Body of pancreas (tissue), 4 donors: Measurements from ENCODE around the gene ADAMTS4. TPM values are rescaled to one million over a fixed set of nuclear protein-coding genes. Genes with fewer than 3 reads are reported as not detected.

Experiments used
- ATAC-seq: fragments of 150-250 bp; one replicate; pipeline ENCODE4 v1.9.1; 2016
- DNase-seq, 4 donors: peaks; one replicate each; pipeline ENCODE4 v3.0.0-alpha.2; 2019
- H3K27ac ChIP-seq, 4 donors: fragments of 200-600 bp; sonication (generic); 1 replicate in 3 of 4; 2 replicates in 1 of 4; pipeline versions ENCODE4 v1.5.1 to v1.6.1; 2016 to 2019; ENCODE audit warnings: mild to moderate bottlenecking in 1 of 4, mixed read lengths in 1 of 4, moderate library complexity in 1 of 4
- H3K27me3 ChIP-seq, 2 donors: fragments of 200-600 bp; sonication (generic); one replicate each; pipeline ENCODE4 v1.6.0; 2016; ENCODE audit warnings: mild to moderate bottlenecking in 1 of 2
- H3K36me3 ChIP-seq, 2 donors: fragments of 200-600 bp; sonication (generic); replicated peaks in 1 of 2; 2 replicates each; pipeline ENCODE4 v1.5.1; 2016; ENCODE audit warnings: low read depth in 2 of 2; ENCODE audit not compliant: insufficient read depth in 1 of 2
- H3K4me1 ChIP-seq: fragments of 200-600 bp; sonication (generic); one replicate; pipeline ENCODE4 v1.6.0; 2016
- H3K4me3 ChIP-seq, 2 donors: fragments of 200-600 bp; sonication (generic); 1 replicate in 1 of 2; 2 replicates in 1 of 2; pipeline ENCODE4 v1.5.1; 2016 to 2019
- H3K9me3 ChIP-seq, 3 donors: fragments of 200-600 bp; sonication (generic); 1 replicate in 2 of 3; 2 replicates in 1 of 3; pipeline ENCODE4 v1.5.1; 2016
- POLR2A ChIP-seq, 3 donors: fragments of 450-650 bp; IDR thresholded peaks; one replicate each; pipeline ENCODE4 v1.6.1; 2016; ENCODE audit warnings: antibody characterized with exemption in 3 of 3, mild to moderate bottlenecking in 2 of 3
- WGBS, 2 donors: methylation state at CpG; one replicate each; pipeline ENCODE4 v1.1.5; 2017; 5-methylcytosine and 5-hydroxymethylcytosine counted together
- intact Hi-C: fragments of 100-400 bp; cut with DNase I; formaldehyde crosslinking; loops from one replicate; pipeline ENCODE4 v1.15.1; 2023
- total RNA-seq, 2 donors: library from RNA; depleted of rRNA; stranded (reverse); fragments of >200 nt; gene quantifications; one replicate each; pipeline ENCODE4 v1.1.0, GENCODE V29; 2016
- TF ChIP-seq, protein P1 (sequence below), 7 experiments: fragments of 450-650 bp in 4 of 7; fragments of 200-600 bp in 3 of 7; sonication (generic) in 3 of 7; IDR thresholded peaks; one replicate each; pipeline ENCODE4 v1.5.1; 2016 to 2019; ENCODE audit warnings: antibody characterized with exemption in 7 of 7

ADAMTS4 gene
- total RNA-seq, 2 donors from 2014 or later, result 6.7 to 7.9 TPM

DNA sequence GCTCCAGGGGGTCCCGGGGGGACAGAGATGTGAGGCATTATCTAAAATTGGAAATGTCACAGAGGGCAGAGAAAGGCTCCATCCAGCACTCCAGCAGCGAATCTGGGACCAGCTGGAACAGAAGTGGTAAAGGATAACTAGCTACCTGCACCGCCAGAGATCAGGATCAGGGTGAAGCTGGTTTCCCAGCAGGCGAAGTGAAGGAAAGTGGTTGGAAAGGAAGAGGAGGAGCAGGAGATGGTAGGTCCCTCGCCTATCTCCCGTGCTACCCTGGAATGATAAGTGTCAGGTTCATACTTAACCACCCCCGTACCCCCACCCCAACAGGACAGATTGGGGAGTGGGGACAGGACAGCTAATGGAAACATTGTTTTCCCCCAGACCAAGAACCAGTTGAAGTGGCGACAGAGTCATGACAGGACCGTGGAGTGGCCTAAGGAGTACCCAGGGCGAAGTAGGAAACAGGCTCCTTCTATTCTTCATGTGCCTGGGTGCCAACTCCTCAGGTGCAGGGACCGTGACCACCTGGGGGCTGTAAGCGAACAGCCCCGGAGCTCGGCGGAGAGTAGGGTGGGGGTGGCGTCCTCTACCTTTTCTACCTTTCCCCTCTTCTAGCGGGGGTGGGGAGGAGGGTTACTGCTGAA is 22.3 kb downstream of the ADAMTS4 start:
- peak; percentile 16 for ATAC-seq
- H3K27me3 ChIP-seq, result no peaks in the 10 kb centered on the region
- no peak for DNase-seq
- peak overlapping the region; percentile 81 to 93 (median 91) for H3K27ac ChIP-seq
- no peaks in the 10 kb centered on the region for H3K9me3 ChIP-seq
- H3K4me3 ChIP-seq, result peak overlapping the region; percentile 48 to 65
- peaks cover 40% of the 10 kb centered on the region for H3K4me1 ChIP-seq
- peaks cover 5 to 17% of the 10 kb centered on the region in 2 donors for H3K36me3 ChIP-seq
- intact Hi-C loops, result no loop called here
- 4 to 8% methylated on average over 15 to 17 of the region's 17 CpGs for WGBS, 2 donors
- no peak for TF ChIP-seq POLR2A (IDR thresholded peaks at IDR 0.05)
- TF ChIP-seq, protein P1, sequence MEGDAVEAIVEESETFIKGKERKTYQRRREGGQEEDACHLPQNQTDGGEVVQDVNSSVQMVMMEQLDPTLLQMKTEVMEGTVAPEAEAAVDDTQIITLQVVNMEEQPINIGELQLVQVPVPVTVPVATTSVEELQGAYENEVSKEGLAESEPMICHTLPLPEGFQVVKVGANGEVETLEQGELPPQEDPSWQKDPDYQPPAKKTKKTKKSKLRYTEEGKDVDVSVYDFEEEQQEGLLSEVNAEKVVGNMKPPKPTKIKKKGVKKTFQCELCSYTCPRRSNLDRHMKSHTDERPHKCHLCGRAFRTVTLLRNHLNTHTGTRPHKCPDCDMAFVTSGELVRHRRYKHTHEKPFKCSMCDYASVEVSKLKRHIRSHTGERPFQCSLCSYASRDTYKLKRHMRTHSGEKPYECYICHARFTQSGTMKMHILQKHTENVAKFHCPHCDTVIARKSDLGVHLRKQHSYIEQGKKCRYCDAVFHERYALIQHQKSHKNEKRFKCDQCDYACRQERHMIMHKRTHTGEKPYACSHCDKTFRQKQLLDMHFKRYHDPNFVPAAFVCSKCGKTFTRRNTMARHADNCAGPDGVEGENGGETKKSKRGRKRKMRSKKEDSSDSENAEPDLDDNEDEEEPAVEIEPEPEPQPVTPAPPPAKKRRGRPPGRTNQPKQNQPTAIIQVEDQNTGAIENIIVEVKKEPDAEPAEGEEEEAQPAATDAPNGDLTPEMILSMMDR (IDR thresholded peaks at IDR 0.05), result no peak

DNA sequence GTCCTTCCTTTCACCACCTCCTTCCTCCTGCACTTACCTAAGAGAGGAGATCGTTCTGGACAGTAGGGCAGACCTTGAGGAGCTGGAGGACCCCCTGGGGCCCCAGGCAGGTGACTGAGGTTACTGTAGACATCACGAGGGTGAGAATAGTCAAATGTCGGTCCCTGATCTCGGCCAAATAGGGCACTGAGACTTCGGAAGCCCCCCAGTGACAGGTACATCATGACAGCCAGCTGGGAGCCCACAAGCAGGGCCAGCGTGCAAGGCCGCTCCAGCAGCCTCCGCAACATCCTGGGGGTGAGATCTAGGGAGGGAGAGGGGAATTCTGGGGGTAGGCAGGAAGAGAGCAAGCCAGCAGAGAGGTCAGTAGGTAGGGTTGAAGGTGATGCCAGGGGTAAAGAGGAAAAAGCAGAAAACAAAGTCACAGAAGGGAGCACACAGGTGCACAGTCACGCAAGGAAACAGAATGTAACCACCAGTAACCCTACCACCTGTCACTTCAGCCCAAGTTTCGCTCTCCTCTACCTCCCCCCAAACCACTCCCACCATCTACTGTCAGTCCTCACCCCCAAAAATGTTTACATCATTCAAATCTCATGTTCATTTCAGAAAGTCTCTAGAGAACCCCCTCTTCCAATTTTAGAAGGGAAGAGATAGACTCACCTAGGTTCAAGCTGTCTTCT is 22.9 kb downstream of the ADAMTS4 start:
- WGBS, 2 donors, result 73 to 80% methylated on average over 10 of the region's 10 CpGs
- H3K9me3 ChIP-seq, result no peaks in the 10 kb centered on the region
- ATAC-seq (no peak), DNase-seq (no peak)
- peaks cover 12 to 22% of the 10 kb centered on the region in 2 donors for H3K36me3 ChIP-seq
- no peak for TF ChIP-seq POLR2A (IDR thresholded peaks at IDR 0.05)
- TF ChIP-seq, protein P1 (IDR thresholded peaks at IDR 0.05), result no peak
- peak overlapping the region in 1 of 4 donors; percentile 93 for H3K27ac ChIP-seq
- no peak overlapping the region for H3K4me3 ChIP-seq
- intact Hi-C loops, result no loop called here
- H3K27me3 ChIP-seq, result no peaks in the 10 kb centered on the region
- H3K4me1 ChIP-seq, result peaks cover 41% of the 10 kb centered on the region

DNA sequence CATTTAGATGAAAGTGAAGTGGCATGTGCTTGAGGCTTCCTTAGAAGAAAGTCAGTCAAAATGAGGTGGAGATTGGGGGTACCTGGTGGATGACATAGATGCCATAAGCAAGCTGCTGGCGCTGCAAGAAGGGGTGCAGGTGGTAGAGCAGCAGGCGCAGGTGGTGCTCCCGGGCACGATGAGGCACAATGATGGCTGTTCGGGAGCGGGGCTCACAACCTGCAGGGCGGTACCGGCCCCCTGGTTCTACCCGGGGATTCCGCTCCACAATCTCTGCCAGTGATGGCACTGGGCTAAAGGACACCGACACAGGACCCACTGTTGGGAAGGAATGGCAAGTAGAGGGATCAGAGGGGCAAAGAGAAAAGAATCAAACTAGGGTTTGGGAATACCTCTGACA is 23.9 kb downstream of the ADAMTS4 start:
- no peak overlapping the region for H3K27ac ChIP-seq
- WGBS, 2 donors, result 91 to 95% methylated on average over 10 to 11 of the region's 11 CpGs
- ATAC-seq, result no peak

DNA sequence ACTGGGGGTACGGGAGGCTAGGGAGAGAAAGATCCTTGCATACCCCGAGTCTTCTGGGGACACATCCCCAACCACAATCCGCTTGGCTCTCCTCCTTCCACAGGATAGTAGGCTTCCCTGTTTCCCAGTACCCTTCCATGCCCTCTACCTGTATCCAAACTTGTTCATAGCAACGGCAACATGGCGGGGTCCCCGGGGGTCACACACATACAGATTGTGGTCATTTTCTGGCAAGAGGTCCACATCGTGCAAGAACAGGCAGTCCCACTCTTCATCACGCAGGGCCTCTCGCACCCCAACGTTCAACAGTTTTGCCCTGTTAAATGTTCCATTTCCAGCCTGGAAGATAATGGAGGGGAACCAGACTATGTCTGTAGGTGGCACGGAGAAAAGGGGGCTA is 25.1 kb downstream of the ADAMTS4 start:
- intact Hi-C loops, result no loop called here
- TF ChIP-seq POLR2A (IDR thresholded peaks at IDR 0.05), result no peak
- TF ChIP-seq, protein P1 (IDR thresholded peaks at IDR 0.05), result no peak
- 86 to 92% methylated on average over 11 of the region's 11 CpGs for WGBS, 2 donors
- no peaks in the 10 kb centered on the region for H3K27me3 ChIP-seq
- H3K4me1 ChIP-seq, result peaks cover 41% of the 10 kb centered on the region
- peaks cover 12 to 24% of the 10 kb centered on the region in 2 donors for H3K36me3 ChIP-seq
- H3K9me3 ChIP-seq, result no peaks in the 10 kb centered on the region
- H3K4me3 ChIP-seq, result no peak overlapping the region
- H3K27ac ChIP-seq, result peak overlapping the region in 1 of 4 donors; percentile 39
- DNase-seq, result no peak
- ATAC-seq, result no peak

More for the DNA sequence above, 23.9 kb downstream of the ADAMTS4 start:
- TF ChIP-seq, protein P1 (IDR thresholded peaks at IDR 0.05), result no peak
- no peak for TF ChIP-seq POLR2A (IDR thresholded peaks at IDR 0.05)
- peaks cover 41% of the 10 kb centered on the region for H3K4me1 ChIP-seq
- no peak for DNase-seq
- H3K36me3 ChIP-seq, result peaks cover 12 to 24% of the 10 kb centered on the region in 2 donors
- intact Hi-C loops, result no loop called here
- H3K4me3 ChIP-seq, result no peak overlapping the region
- no peaks in the 10 kb centered on the region for H3K9me3 ChIP-seq
- no peaks in the 10 kb centered on the region for H3K27me3 ChIP-seq
